ENCODE measurements around the gene GMDS.

Gene GMDS

DNA sequence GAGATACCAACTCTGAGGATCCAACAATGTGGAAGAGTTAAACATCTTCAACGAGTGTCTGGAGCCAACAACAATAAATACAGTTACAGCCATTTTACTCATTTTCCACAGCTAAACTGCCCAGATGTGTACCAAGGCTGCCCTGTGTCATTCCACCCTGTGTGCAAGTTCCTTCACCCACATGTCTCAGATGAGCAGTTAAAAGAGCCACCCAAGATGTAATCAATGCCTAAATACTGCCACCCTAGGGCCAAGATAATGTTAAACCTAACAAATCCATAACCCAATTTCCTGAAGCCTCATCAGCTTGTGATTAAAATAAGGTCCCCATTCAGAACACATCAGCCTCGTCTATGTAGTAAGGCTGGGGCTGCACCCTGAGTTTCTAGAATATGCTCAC lies 59.9 kb downstream of the GMDS start:
- no peaks in the 10 kb centered on the region for H3K36me3 ChIP-seq (ENCODE audit: insufficient read depth)
- H3K27me3 ChIP-seq (ENCODE audit: insufficient read depth, low read depth) = no peaks in the 10 kb centered on the region
- TF ChIP-seq, protein P1, sequence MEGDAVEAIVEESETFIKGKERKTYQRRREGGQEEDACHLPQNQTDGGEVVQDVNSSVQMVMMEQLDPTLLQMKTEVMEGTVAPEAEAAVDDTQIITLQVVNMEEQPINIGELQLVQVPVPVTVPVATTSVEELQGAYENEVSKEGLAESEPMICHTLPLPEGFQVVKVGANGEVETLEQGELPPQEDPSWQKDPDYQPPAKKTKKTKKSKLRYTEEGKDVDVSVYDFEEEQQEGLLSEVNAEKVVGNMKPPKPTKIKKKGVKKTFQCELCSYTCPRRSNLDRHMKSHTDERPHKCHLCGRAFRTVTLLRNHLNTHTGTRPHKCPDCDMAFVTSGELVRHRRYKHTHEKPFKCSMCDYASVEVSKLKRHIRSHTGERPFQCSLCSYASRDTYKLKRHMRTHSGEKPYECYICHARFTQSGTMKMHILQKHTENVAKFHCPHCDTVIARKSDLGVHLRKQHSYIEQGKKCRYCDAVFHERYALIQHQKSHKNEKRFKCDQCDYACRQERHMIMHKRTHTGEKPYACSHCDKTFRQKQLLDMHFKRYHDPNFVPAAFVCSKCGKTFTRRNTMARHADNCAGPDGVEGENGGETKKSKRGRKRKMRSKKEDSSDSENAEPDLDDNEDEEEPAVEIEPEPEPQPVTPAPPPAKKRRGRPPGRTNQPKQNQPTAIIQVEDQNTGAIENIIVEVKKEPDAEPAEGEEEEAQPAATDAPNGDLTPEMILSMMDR (conservative IDR thresholded peaks at IDR 0.05; ENCODE audit: low read depth, low read length) = no peak
- no peaks in the 10 kb centered on the region for H3K79me2 ChIP-seq (ENCODE audit: insufficient read depth, low read depth)
- H3K4me3 ChIP-seq (IDR thresholded peaks at IDR 0.05; ENCODE audit: insufficient read depth, low read depth, low read length) = no peak overlapping the region
- H3K4me1 ChIP-seq (ENCODE audit: low read depth, poor library complexity, severe bottlenecking) = no peaks in the 10 kb centered on the region
- H3K27ac ChIP-seq = no peak overlapping the region
- H3K9ac ChIP-seq = no peak overlapping the region
- H4K20me1 ChIP-seq (ENCODE audit: insufficient read depth) = no peaks in the 10 kb centered on the region
- no peak overlapping the region for H3K4me2 ChIP-seq
- no peak overlapping the region for H2AFZ ChIP-seq (ENCODE audit: low read depth)

DNA sequence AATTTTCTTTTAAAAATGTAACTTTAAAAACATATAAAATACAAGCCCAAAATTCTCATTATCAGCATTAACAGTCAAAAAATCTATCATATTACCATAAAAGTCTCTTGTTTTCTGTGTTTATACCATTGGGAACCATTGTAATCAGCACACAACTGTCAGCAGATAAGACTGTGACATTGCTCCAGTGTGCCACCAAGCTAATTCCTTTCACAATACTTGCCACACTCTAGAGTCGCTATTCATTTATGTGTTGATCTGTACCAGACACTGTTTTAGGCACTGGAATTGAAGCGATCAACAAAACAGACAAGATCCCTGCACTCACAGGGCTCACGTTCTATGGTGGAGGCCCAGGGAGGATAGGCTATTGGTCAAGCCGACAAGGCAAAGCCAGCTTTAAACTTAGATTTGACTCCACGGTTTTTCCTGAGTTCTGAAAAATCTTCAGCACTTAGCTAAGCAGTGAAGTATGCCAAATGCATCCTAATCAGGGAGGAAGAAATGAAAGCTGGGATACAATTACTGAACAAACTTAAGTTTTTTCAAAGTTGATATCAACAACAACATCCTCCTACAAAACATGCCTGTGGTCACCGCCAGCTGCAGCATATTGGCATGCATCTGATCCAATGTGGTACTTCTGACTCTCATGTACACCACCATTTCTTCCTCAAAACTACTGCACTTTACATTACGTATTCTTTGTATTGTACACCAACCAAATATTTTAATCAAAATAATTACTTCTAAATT lies 60.5 kb downstream of the GMDS start:
- peaks cover 4% of the 10 kb centered on the region for H3K4me1 ChIP-seq (ENCODE audit: low read depth, poor library complexity, severe bottlenecking)
- no peak overlapping the region for H3K27ac ChIP-seq
- TF ChIP-seq, protein P1 (conservative IDR thresholded peaks at IDR 0.05; ENCODE audit: low read depth, low read length) = no peak
- H4K20me1 ChIP-seq (ENCODE audit: insufficient read depth) = no peaks in the 10 kb centered on the region
- H3K36me3 ChIP-seq (ENCODE audit: insufficient read depth) = no peaks in the 10 kb centered on the region
- no peak overlapping the region for H3K4me3 ChIP-seq (IDR thresholded peaks at IDR 0.05; ENCODE audit: insufficient read depth, low read depth, low read length)
- H2AFZ ChIP-seq (ENCODE audit: low read depth) = no peak overlapping the region
- no peaks in the 10 kb centered on the region for H3K27me3 ChIP-seq (ENCODE audit: insufficient read depth, low read depth)
- H3K4me2 ChIP-seq = no peak overlapping the region
- H3K79me2 ChIP-seq (ENCODE audit: insufficient read depth, low read depth) = no peaks in the 10 kb centered on the region
- no peak overlapping the region for H3K9ac ChIP-seq

DNA sequence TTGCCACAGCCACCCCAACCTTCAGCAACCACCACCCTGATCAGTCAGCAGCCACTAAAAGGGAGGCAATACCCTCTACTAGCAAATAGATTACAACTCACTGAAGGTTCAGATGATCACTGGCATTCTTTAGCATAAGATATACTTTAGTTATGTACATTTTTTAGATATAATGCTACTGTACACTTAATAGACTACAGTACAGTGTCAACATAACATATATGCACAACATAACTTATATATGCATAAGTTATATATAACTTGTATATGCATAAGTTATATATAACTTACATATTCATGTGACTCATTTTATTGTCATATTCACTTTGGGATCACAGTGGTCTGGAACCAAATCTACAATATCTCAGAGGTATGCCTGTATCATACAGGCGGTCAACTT lies 61.7 kb downstream of the GMDS start:
- TF ChIP-seq, protein P1 (conservative IDR thresholded peaks at IDR 0.05; ENCODE audit: low read depth, low read length) = no peak
- H3K36me3 ChIP-seq (ENCODE audit: insufficient read depth) = no peaks in the 10 kb centered on the region
- H3K9ac ChIP-seq = no peak overlapping the region

DNA sequence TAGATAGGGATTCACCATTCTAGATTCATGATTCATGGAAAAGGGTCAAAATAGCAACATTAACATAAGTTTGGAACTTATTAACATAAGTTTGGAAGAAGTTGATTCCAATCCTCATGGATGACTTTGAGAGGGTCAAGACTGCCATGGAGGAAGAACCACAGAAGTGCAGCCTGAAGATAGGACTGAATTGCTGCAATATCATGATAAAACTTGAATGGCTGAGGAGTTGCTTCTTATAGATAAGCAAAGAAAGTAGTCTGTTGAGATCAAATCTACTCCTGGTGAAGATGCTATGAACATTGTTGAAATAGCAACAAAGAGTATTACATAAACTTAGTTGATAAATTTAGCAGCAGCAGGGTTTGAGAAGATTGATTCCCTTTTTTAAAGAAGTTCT lies 62.2 kb downstream of the GMDS start:
- no peaks in the 10 kb centered on the region for H4K20me1 ChIP-seq (ENCODE audit: insufficient read depth)
- H3K4me2 ChIP-seq = no peak overlapping the region
- H3K36me3 ChIP-seq (ENCODE audit: insufficient read depth) = no peaks in the 10 kb centered on the region
- H3K27me3 ChIP-seq (ENCODE audit: insufficient read depth, low read depth) = no peaks in the 10 kb centered on the region
- H3K9ac ChIP-seq = no peak overlapping the region
- H3K4me1 ChIP-seq (ENCODE audit: low read depth, poor library complexity, severe bottlenecking) = peaks cover 6% of the 10 kb centered on the region
- no peak overlapping the region for H3K4me3 ChIP-seq (IDR thresholded peaks at IDR 0.05; ENCODE audit: insufficient read depth, low read depth, low read length)
- H2AFZ ChIP-seq (ENCODE audit: low read depth) = no peak overlapping the region
- H3K27ac ChIP-seq = no peak overlapping the region
- no peaks in the 10 kb centered on the region for H3K79me2 ChIP-seq (ENCODE audit: insufficient read depth, low read depth)
- TF ChIP-seq, protein P1 (conservative IDR thresholded peaks at IDR 0.05; ENCODE audit: low read depth, low read length) = no peak

More for the DNA sequence above, 61.7 kb downstream of the GMDS start:
- no peaks in the 10 kb centered on the region for H4K20me1 ChIP-seq (ENCODE audit: insufficient read depth)
- H3K4me2 ChIP-seq = no peak overlapping the region
- H3K4me1 ChIP-seq (ENCODE audit: low read depth, poor library complexity, severe bottlenecking) = peaks cover 6% of the 10 kb centered on the region
- no peak overlapping the region for H3K27ac ChIP-seq
- no peaks in the 10 kb centered on the region for H3K27me3 ChIP-seq (ENCODE audit: insufficient read depth, low read depth)
- H3K79me2 ChIP-seq (ENCODE audit: insufficient read depth, low read depth) = no peaks in the 10 kb centered on the region
- no peak overlapping the region for H3K4me3 ChIP-seq (IDR thresholded peaks at IDR 0.05; ENCODE audit: insufficient read depth, low read depth, low read length)
- no peak overlapping the region for H2AFZ ChIP-seq (ENCODE audit: low read depth)

All from KMS-11 (cell line).